Effector memory CD8-positive, alpha-beta T cell (primary cell): Measurements from ENCODE around the gene SHISAL1.
"Not testable (repeated sequence)": the region's sequence is repeated elsewhere in the genome, so short reads cannot be mapped to it uniquely, and the experiment has no call there.

Experiments
- ATAC-seq: fragments of 150-1000 bp; cut with Tn5 transposase; replicated peaks from 2 replicates; pipeline ENCODE4 v1.10.0; 2021; ENCODE audit warnings: mild to moderate bottlenecking, moderate library complexity
- DNase-seq, 3 experiments: peaks; one replicate each; pipeline ENCODE4 v3.0.0; 2021
- H3K27ac Mint-ChIP-seq, 2 donors: one replicate each; pipeline ENCODE4 v1.8.0; 2022; ENCODE audit warnings: mild to moderate bottlenecking in 2 of 2, mixed read lengths in 2 of 2, moderate library complexity in 2 of 2
- H3K27me3 Mint-ChIP-seq, 2 donors: one replicate each; pipeline ENCODE4 v1.8.0; 2022; ENCODE audit warnings: mixed read lengths in 2 of 2
- H3K36me3 Mint-ChIP-seq: one replicate; pipeline ENCODE4 v1.8.0; 2022; ENCODE audit warnings: mild to moderate bottlenecking, moderate library complexity, mixed read lengths; ENCODE audit not compliant: insufficient read depth
- H3K4me1 Mint-ChIP-seq, 2 donors: one replicate each; pipeline ENCODE4 v1.8.0; 2022; ENCODE audit warnings: low read depth in 2 of 2, mixed read lengths in 2 of 2
- H3K4me3 Mint-ChIP-seq, 2 donors: one replicate each; pipeline ENCODE4 v1.8.0; 2022; ENCODE audit warnings: mild to moderate bottlenecking in 2 of 2, mixed read lengths in 2 of 2, moderate library complexity in 2 of 2
- H3K9me3 Mint-ChIP-seq, 2 donors: one replicate each; pipeline ENCODE4 v1.8.0; 2022; ENCODE audit warnings: mixed read lengths in 2 of 2

The SHISAL1 gene

DNA sequence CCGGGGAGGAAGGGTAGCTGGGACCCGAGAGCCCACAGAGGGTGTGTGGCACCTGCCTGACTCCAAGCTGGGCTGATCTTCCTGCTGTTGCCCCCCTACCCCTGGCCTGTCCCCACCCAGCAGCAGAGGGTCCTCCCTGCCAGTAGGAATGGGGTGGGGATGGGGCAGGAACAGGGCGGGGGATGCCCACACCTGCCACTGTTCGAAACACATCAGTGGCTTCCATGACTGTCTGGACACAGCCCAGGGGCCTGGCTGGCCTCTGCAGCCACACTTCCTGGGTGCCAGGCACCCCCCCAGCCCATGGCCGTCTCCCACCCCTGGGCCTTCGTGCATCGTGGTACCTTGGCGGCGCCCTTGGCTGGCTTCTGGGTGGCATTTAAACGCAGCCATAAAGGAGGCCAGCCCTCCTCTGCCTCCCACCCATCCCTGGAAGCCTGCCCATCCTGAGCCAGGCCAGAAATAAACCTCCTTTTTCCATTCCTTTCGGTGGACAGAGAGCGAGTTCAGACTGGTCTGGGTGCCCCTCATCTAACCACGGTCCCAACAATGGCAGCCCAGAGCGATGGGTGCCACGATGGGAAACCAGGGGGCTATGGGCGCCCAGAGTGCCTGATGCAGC lies 745 bp upstream of the SHISAL1 start:
- Mint-ChIP-seq H3K36me3 (no peaks in the 10 kb centered on the region), H3K4me3 (no peak overlapping the region), H3K27ac (peak overlapping the region; percentile 17 to 55), H3K27me3 (no peaks in the 10 kb centered on the region), H3K4me1 (peaks cover 12 to 13% of the 10 kb centered on the region in 2 donors), H3K9me3 (no peaks in the 10 kb centered on the region)
- DNase-seq (no peak), ATAC-seq (no peak)

DNA sequence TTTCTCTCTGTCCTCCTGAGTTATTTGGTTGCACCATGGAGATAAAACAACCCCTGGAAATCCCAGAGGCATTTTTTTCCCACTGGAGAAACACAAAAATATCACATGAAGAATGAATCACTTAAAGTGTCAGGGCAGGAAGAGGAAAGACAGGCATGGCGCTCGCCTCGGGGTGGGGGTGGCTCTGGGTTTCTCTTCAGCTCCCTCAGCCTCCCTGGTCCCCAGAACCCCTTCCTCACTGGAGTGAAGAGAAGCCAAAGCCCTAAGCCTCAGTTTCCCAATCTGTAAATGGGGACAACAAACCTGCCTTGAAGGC lies 938 bp downstream of the SHISAL1 start:
- no peak for DNase-seq
- H3K4me1 Mint-ChIP-seq: peaks cover 12 to 16% of the 10 kb centered on the region in 2 donors

DNA sequence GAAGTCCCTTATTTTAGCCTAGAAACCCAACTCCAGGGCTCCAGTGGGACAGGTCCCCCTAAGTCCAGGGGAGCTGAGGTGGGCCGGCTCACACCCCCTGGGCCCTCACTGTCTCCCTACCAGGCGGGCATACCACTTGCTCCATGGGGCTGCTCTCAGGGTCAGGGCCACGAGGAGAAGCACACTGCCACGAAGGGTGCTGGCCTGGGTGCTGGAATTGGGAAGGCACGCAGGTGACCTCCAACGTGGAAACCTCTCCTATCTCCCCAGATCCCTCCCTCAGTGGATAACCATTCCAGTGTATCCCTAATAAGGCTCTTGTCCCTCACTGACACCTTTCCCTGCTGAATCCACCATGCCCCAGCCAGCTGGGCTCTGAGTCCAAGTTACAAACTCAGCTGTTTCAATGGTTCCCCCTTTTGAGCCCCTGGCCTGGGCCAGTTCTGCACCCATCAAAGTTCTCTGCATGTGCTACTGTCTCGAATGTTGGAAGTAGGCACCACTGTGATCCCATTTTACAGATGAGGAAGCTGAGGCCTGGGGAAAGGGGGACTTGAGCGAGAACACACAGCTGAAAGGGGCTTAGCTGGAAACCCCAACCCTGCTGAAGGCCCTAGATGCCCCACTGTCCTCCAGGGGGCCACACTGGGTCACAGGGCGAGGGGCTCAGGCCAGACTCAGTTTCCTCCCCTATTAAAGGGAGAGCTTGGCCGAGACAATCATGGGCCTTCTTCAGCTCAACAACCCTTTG lies 1.5 kb downstream of the SHISAL1 start:
- ATAC-seq (no peak), DNase-seq (no peak)
- Mint-ChIP-seq H3K27me3 (no peaks in the 10 kb centered on the region), H3K27ac (peak overlapping the region in 1 of 2 donors; percentile 17), H3K36me3 (no peaks in the 10 kb centered on the region), H3K4me1 (peaks cover 12 to 16% of the 10 kb centered on the region in 2 donors), H3K4me3 (no peak overlapping the region), H3K9me3 (no peaks in the 10 kb centered on the region)

More for the DNA sequence above, 938 bp downstream of the SHISAL1 start:
- H3K4me3 Mint-ChIP-seq: no peak overlapping the region
- no peaks in the 10 kb centered on the region for H3K27me3 Mint-ChIP-seq
- ATAC-seq: no peak
- no peaks in the 10 kb centered on the region for H3K36me3 Mint-ChIP-seq
- peak overlapping the region in 1 of 2 donors; percentile 53 for H3K27ac Mint-ChIP-seq
- no peaks in the 10 kb centered on the region for H3K9me3 Mint-ChIP-seq

DNA sequence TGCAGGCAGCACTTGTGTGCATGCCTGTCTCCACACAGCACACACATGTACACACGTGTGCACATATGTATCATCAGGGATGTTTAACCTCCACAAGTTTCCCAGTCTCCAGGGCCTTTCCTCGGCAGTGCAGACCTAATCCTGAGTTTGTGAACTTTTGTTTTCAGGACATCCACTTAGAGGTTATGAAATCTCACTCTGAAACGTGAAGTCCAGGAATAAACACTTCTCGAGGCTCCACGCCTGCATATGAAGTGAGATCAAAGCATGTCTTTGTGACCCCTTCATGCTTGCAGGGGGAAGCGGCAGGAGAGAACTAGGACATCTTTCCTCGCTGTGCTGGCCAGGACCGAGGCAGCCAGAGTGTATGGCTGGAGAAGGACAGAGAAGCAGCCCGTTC lies 3.1 kb downstream of the SHISAL1 start:
- no peak for DNase-seq
- Mint-ChIP-seq H3K27ac (no peak overlapping the region), H3K36me3 (no peaks in the 10 kb centered on the region), H3K4me1 (peaks cover 8 to 12% of the 10 kb centered on the region in 2 donors), H3K27me3 (no peaks in the 10 kb centered on the region), H3K4me3 (no peak overlapping the region), H3K9me3 (no peaks in the 10 kb centered on the region)
- no peak for ATAC-seq

DNA sequence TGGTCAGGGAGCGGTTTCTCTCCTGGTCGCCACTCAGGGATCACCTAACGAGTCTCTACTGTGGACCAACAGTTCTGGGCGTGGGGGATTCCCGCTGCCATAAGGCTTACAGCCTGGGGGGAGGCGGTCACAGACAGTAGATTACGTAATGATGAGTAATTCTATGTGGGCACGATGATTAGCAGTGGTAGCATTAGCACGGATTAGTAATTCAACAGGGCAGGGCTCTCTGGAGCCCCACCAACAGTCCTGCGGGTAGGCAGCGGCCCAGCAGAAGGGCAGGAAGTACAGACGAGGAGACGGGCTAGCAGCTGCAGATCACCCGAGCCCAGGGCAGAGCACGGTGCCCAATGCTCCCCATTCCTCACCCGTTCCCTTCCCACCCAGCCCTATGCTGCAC lies 3.6 kb downstream of the SHISAL1 start:
- peaks cover 5 to 7% of the 10 kb centered on the region in 2 donors for H3K4me1 Mint-ChIP-seq
- ATAC-seq (peak; percentile 43), DNase-seq (no peak)

DNA sequence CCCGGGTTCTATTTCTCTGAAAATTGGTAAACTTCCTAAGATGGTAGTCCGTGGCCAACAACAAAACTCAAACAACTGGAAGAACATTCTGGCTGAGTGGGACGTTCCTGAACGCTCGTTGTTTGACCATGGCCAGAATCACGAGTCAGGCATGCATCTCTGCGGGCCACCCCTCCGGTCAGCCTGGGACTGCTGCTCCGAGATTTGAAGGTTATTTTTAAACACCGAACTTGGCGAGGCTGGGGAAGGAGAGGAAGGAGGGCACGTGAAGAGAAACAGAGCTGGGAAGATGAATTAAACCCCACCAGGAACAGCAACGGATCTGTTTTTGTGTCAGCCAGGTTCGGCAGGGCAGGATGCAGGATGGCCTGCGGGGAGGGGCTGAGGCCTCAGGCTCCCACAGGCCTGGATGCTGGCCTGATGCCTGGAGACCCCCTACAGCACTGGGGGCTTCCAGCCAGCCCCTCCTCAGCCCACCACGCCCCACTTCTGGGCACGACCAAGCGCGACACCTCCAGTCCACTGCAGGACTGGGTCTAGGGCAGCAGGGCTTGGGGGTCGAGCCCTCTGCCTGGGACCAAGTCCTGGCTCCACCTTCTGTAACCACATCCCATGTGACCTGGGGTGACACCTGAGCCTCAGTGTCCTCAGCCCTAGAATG lies 5.1 kb downstream of the SHISAL1 start:
- ATAC-seq (no peak), DNase-seq (no peak)
- Mint-ChIP-seq H3K36me3 (no peaks in the 10 kb centered on the region), H3K9me3 (no peaks in the 10 kb centered on the region), H3K27me3 (no peaks in the 10 kb centered on the region), H3K4me3 (no peak overlapping the region), H3K4me1 (peaks cover 4 to 5% of the 10 kb centered on the region in 2 donors), H3K27ac (no peak overlapping the region)

More for the DNA sequence above, 3.6 kb downstream of the SHISAL1 start:
- no peaks in the 10 kb centered on the region for H3K36me3 Mint-ChIP-seq
- no peak overlapping the region for H3K27ac Mint-ChIP-seq
- H3K9me3 Mint-ChIP-seq: no peaks in the 10 kb centered on the region
- H3K4me3 Mint-ChIP-seq: no peak overlapping the region
- H3K27me3 Mint-ChIP-seq: no peaks in the 10 kb centered on the region

DNA sequence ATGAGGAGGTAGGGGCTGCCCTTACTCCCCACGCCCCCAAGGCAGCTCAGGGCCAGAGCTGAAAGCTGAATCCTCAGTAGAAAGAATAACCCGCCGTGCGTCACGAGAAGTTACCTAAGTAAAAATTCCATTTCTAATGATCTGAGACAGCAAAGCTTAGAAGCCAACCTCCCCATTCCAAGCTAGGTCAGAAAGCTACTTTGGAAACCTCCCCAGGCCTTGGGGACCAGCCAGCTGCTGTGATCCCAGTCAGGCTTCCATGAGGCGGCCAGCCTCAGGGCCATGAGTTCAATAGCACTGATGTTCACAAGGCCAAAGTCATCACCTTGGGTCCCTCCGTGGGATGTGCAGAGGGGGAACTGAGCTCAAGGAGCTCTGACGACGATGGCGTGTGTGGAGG lies 6.9 kb downstream of the SHISAL1 start:
- ATAC-seq: no peak
- no peaks in the 10 kb centered on the region for H3K9me3 Mint-ChIP-seq
- no peak overlapping the region for H3K4me3 Mint-ChIP-seq
- H3K4me1 Mint-ChIP-seq: peaks cover 4 to 5% of the 10 kb centered on the region in 2 donors
- H3K36me3 Mint-ChIP-seq: no peaks in the 10 kb centered on the region
- no peak overlapping the region for H3K27ac Mint-ChIP-seq
- DNase-seq: no peak
- peaks cover 0 to under 1% of the 10 kb centered on the region in 2 donors for H3K27me3 Mint-ChIP-seq

DNA sequence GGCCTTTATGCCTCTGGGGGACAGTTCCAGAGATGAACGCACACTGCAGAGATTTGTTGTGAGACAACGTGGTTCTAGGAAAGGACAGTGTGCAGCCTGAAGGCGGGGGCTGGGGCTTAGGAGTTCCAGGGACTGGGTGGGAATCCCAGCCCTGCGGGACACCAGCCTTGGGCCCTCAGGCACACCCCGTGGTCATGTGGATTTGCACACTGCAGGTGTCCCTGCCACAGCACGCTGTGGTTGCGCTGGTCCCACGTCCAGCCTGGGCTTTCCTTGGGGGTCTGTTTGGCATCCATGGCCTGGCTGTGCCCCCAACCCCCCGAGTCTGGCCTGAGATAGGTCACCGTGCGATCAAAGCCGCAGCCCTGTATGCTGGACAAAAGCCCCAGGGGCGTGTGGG lies 7.3 kb downstream of the SHISAL1 start:
- H3K36me3 Mint-ChIP-seq: peaks cover 2% of the 10 kb centered on the region
- no peak for ATAC-seq
- H3K9me3 Mint-ChIP-seq: no peaks in the 10 kb centered on the region
- H3K27me3 Mint-ChIP-seq: peaks cover 3 to 5% of the 10 kb centered on the region in 2 donors
- no peak overlapping the region for H3K4me3 Mint-ChIP-seq
- no peak overlapping the region for H3K27ac Mint-ChIP-seq
- peaks cover 4 to 5% of the 10 kb centered on the region in 2 donors for H3K4me1 Mint-ChIP-seq
- no peak for DNase-seq

DNA sequence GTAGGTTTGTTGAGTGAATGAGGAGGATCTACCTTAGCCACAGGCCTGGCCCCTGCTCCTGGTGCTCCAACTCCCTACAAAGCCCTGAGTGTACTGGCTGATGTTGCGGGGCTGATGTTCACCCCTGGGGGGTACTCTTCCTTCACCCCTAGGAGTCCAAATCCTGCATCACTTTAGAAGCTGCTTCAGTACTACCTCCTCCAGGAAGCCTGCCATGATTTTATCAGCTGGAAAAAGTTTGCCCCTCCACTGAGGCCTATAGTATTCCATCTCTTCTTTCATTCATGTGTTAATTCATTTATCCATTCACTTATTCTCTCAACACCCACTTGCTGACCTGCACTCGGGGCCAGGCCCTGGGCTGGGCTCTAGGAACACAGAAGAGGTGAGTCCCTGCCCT lies 7.8 kb downstream of the SHISAL1 start:
- no peak overlapping the region for H3K27ac Mint-ChIP-seq
- DNase-seq (no peak), ATAC-seq (no peak)
- no peak overlapping the region for H3K4me3 Mint-ChIP-seq
- peaks cover 2% of the 10 kb centered on the region for H3K36me3 Mint-ChIP-seq
- no peaks in the 10 kb centered on the region for H3K9me3 Mint-ChIP-seq
- peaks cover 8 to 10% of the 10 kb centered on the region in 2 donors for H3K27me3 Mint-ChIP-seq
- H3K4me1 Mint-ChIP-seq: peaks cover 5 to 6% of the 10 kb centered on the region in 2 donors

DNA sequence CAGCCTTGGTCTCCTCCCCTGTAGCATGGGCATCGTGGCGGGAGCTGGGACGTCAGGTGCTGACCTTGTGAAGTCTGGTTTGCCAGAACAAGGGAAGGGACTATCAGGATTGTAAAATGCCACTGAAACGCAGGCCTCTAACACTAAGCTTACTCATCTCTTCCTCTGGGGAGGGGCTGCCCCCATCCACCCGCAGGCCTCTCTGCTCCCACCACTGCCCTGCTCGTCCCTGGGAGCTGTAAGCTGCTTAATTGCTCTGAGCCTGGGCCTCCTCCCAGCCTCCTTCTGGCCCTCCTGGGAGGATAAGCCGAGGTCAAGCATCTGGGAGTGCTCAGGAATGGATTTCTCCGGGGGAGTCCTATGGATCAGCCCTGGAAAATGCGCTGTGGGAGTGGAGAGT lies 8.4 kb downstream of the SHISAL1 start:
- H3K9me3 Mint-ChIP-seq: no peaks in the 10 kb centered on the region
- no peak for ATAC-seq
- H3K4me1 Mint-ChIP-seq: peaks cover 5 to 10% of the 10 kb centered on the region in 2 donors
- no peak for DNase-seq
- no peak overlapping the region for H3K27ac Mint-ChIP-seq
- H3K27me3 Mint-ChIP-seq: peaks cover 10 to 13% of the 10 kb centered on the region in 2 donors
- no peak overlapping the region for H3K4me3 Mint-ChIP-seq
- H3K36me3 Mint-ChIP-seq: peaks cover 2% of the 10 kb centered on the region

DNA sequence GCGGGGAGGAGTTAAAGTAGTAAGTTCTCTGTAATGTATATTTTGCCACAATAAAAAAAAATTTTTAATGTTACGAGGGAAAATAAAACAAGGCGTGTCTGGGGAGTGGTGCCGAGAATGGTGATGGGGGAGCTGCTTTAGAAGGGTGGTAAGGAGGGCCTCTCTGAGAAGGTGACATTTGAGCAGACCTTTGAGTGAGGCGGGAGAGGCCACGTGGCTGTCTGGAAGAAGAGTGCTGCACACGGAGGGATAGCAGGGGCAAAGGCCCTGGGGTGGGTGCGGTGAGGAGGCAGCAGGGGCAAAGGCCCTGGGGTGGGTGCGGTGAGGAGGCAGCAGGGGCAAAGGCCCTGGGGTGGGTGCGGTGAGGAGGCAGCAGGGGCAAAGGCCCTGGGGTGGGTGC lies 10.4 kb downstream of the SHISAL1 start:
- peaks cover 10 to 13% of the 10 kb centered on the region in 2 donors for H3K27me3 Mint-ChIP-seq
- DNase-seq, H3K36me3 Mint-ChIP-seq, ATAC-seq, H3K4me3 Mint-ChIP-seq, H3K4me1 Mint-ChIP-seq, H3K27ac Mint-ChIP-seq, H3K9me3 Mint-ChIP-seq: not testable (repeated sequence)

DNA sequence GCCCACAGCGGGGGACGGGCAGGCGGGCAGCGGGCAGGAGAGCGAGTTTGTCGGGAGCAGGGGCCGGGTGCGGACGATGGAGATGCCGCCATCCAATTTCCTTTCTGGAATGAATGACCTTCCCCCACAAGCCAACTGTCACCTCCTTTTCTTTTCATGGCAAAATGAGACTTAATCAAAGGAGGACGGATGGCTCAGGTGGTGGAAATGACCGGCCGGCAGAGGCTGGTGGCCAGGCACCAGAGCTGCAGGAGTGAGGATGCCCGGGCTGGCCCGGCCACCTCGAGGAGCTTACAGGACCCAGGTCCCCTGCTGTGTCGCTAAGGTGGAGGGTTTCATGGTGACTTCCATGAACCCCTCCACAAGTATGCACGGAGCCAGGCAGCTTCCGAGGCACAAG lies 11.7 kb downstream of the SHISAL1 start:
- Mint-ChIP-seq H3K27ac (no peak overlapping the region), H3K4me3 (no peak overlapping the region), H3K27me3 (peaks cover 10 to 13% of the 10 kb centered on the region in 2 donors), H3K4me1 (peaks cover 0 to 6% of the 10 kb centered on the region in 2 donors), H3K9me3 (no peaks in the 10 kb centered on the region), H3K36me3 (peaks cover 2% of the 10 kb centered on the region)
- DNase-seq (no peak), ATAC-seq (no peak)

DNA sequence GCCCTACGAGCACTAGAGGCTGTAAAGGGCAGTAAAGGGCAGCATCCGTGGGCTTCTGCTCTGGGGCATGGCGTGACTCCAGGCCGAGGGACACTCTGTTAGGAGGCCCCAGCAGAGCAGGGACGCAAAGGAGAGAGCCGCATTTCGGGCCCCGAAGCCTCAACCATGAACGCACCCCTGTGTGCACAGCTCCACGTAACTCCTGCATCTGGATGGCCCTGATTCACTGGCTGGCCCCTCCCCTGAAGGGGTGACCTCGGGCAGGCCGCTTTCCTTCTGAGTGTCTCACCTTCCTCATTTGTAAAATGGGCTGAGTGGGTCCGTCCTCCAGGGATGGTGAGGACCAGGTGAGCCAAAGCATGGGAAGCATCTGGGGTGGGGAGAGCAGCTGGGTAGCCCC lies 13.6 kb downstream of the SHISAL1 start:
- no peak for DNase-seq
- ATAC-seq: no peak
- Mint-ChIP-seq H3K9me3 (no peaks in the 10 kb centered on the region), H3K27ac (no peak overlapping the region), H3K4me1 (peaks cover 0 to 6% of the 10 kb centered on the region in 2 donors), H3K27me3 (peaks cover 10 to 13% of the 10 kb centered on the region in 2 donors), H3K36me3 (peaks cover 2% of the 10 kb centered on the region), H3K4me3 (no peak overlapping the region)
